ENCODE data around the gene SIK2. TPM values are rescaled to one million over a fixed set of nuclear protein-coding genes. Genes with fewer than 3 reads are reported as not detected.

The SIK2 gene
- total RNA-seq, 1 donor from 2014 or later, result 16.3 TPM

GRCh38 chr11:111691741-111692140, 89.5 kb downstream of the SIK2 start:
- peak overlapping the region; percentile 50 for H3K27ac Mint-ChIP-seq
- H3K36me3 ChIP-seq, result no peaks in the 10 kb centered on the region
- no peaks in the 10 kb centered on the region for H3K9me3 Mint-ChIP-seq
- H3K9me3 ChIP-seq (ENCODE audit: low read depth), result no peaks in the 10 kb centered on the region
- no peak overlapping the region for H3K4me3 ChIP-seq
- H3K9ac ChIP-seq, result no peak overlapping the region
- no peak overlapping the region for H3K27ac ChIP-seq
- no peaks in the 10 kb centered on the region for H3K27me3 ChIP-seq
- peaks cover 2% of the 10 kb centered on the region for H3K27me3 Mint-ChIP-seq (ENCODE audit: insufficient read depth, low read depth)
- H2AFZ ChIP-seq (replicated peaks), result no peak overlapping the region
- peaks cover 11% of the 10 kb centered on the region for H3K36me3 Mint-ChIP-seq
- H3K4me3 Mint-ChIP-seq, result no peak overlapping the region
- peaks cover 6% of the 10 kb centered on the region for H4K20me1 ChIP-seq (ENCODE audit: low read depth)
- H3K4me2 ChIP-seq, result no peak overlapping the region
- no peaks in the 10 kb centered on the region for H3K79me2 ChIP-seq (ENCODE audit: low read depth)
- H3K4me1 Mint-ChIP-seq, result peaks cover 17% of the 10 kb centered on the region
- peaks cover 9% of the 10 kb centered on the region for H3F3A ChIP-seq (ENCODE audit: low read depth)
- TF ChIP-seq EZH2 (IDR thresholded peaks at IDR 0.05) (no peak), EZH2phosphoT487 (IDR thresholded peaks at IDR 0.05) (no peak), CTCF (IDR thresholded peaks at IDR 0.05) (no peak)
- peak; percentile 5 for DNase-seq (ENCODE audit: low spot score)
- peaks cover 13% of the 10 kb centered on the region for H3K4me1 ChIP-seq

GRCh38 chr11:111693224-111693937, 91.1 kb downstream of the SIK2 start:
- H3K27ac ChIP-seq, result no peak overlapping the region
- H2AFZ ChIP-seq (replicated peaks), result no peak overlapping the region
- Mint-ChIP-seq H3K4me1 (peaks cover 17% of the 10 kb centered on the region), H3K36me3 (peaks cover 6% of the 10 kb centered on the region), H3K27me3 (ENCODE audit: insufficient read depth, low read depth) (peaks cover 2% of the 10 kb centered on the region), H3K27ac (no peak overlapping the region), H3K4me3 (no peak overlapping the region), H3K9me3 (no peaks in the 10 kb centered on the region)
- no peaks in the 10 kb centered on the region for H3K27me3 ChIP-seq
- no peak overlapping the region for H3K4me3 ChIP-seq
- TF ChIP-seq CTCF (IDR thresholded peaks at IDR 0.05), result no peak
- no peak for TF ChIP-seq EZH2 (IDR thresholded peaks at IDR 0.05)
- TF ChIP-seq EZH2phosphoT487 (IDR thresholded peaks at IDR 0.05), result no peak
- H4K20me1 ChIP-seq (ENCODE audit: low read depth), result peaks cover 6% of the 10 kb centered on the region
- H3F3A ChIP-seq (ENCODE audit: low read depth), result peaks cover 9% of the 10 kb centered on the region
- H3K9ac ChIP-seq, result no peak overlapping the region
- peaks cover 13% of the 10 kb centered on the region for H3K4me1 ChIP-seq
- H3K4me2 ChIP-seq, result no peak overlapping the region
- no peaks in the 10 kb centered on the region for H3K36me3 ChIP-seq
- H3K79me2 ChIP-seq (ENCODE audit: low read depth), result no peaks in the 10 kb centered on the region
- DNase-seq (ENCODE audit: low spot score), result no peak
- no peaks in the 10 kb centered on the region for H3K9me3 ChIP-seq (ENCODE audit: low read depth)

GRCh38 chr11:111694851-111695250, 92.6 kb downstream of the SIK2 start:
- peak overlapping the region; percentile 68 for H3K27ac Mint-ChIP-seq
- H3K9me3 Mint-ChIP-seq, result no peaks in the 10 kb centered on the region
- Histone ChIP-seq H3K9ac (no peak overlapping the region), H2AFZ (replicated peaks) (no peak overlapping the region), H3K4me3 (no peak overlapping the region), H3F3A (ENCODE audit: low read depth) (peaks cover 9% of the 10 kb centered on the region), H3K4me1 (peaks cover 13% of the 10 kb centered on the region), H3K4me2 (no peak overlapping the region), H3K9me3 (ENCODE audit: low read depth) (no peaks in the 10 kb centered on the region), H3K79me2 (ENCODE audit: low read depth) (no peaks in the 10 kb centered on the region), H3K27me3 (no peaks in the 10 kb centered on the region), H4K20me1 (ENCODE audit: low read depth) (peaks cover 6% of the 10 kb centered on the region), H3K36me3 (no peaks in the 10 kb centered on the region), H3K27ac (no peak overlapping the region)
- no peak for DNase-seq (ENCODE audit: low spot score)
- peaks cover 2% of the 10 kb centered on the region for H3K36me3 Mint-ChIP-seq
- H3K4me3 Mint-ChIP-seq, result no peak overlapping the region
- H3K4me1 Mint-ChIP-seq, result peaks cover 17% of the 10 kb centered on the region
- TF ChIP-seq CTCF (IDR thresholded peaks at IDR 0.05) (no peak), EZH2phosphoT487 (IDR thresholded peaks at IDR 0.05) (no peak), EZH2 (IDR thresholded peaks at IDR 0.05) (no peak)
- H3K27me3 Mint-ChIP-seq (ENCODE audit: insufficient read depth, low read depth), result peaks cover 2% of the 10 kb centered on the region
